Glomerular endothelial cell (primary cell): ENCODE results near the gene ABCB1. TPM values are rescaled to one million over a fixed set of nuclear protein-coding genes. Genes with fewer than 3 reads are reported as not detected.
"Not testable (repeated sequence)": the region's sequence is repeated elsewhere in the genome, so short reads cannot be mapped to it uniquely, and the experiment has no call there.

Experiments
- DNase-seq: peaks from one replicate; pipeline ENCODE4 v3.0.0-alpha.2; 2011; ENCODE audit warnings: low read depth, low spot score; ENCODE audit errors: extremely low read depth
- total RNA-seq: library from RNA; depleted of rRNA; stranded (reverse); fragments of >200 nt; gene quantifications from 2 replicates; pipeline ENCODE4 v1.2.3, GENCODE V29; 2015

ABCB1 gene
- total RNA-seq, 1 donor from 2014 or later: 1.3 TPM

GRCh38 chr7:87474533-87475358 lies 125.9 kb downstream of the ABCB1 start:
- DNase-seq: no peak

- no peak for DNase-seq
Observed at GRCh38 chr7:87473986-87474385, 126.7 kb downstream of the ABCB1 start.

- no peak for DNase-seq
Observed at GRCh38 chr7:87473192-87473591, 127.5 kb downstream of the ABCB1 start.

- no peak for DNase-seq
Observed at GRCh38 chr7:87471473-87471872, 129.2 kb downstream of the ABCB1 start.

GRCh38 chr7:87469204-87469603 lies 131.5 kb downstream of the ABCB1 start:
- DNase-seq: not testable (repeated sequence)

- DNase-seq: not testable (repeated sequence)
Observed at GRCh38 chr7:87465534-87465880, 135.2 kb downstream of the ABCB1 start.

GRCh38 chr7:87464830-87465533 lies 135.7 kb downstream of the ABCB1 start:
- DNase-seq: not testable (repeated sequence)

- DNase-seq: no peak
Observed at GRCh38 chr7:87463982-87464381, 136.7 kb downstream of the ABCB1 start.

- not testable (repeated sequence) for DNase-seq
Observed at GRCh38 chr7:87460444-87460843, 140.2 kb downstream of the ABCB1 start.

GRCh38 chr7:87459941-87460340 lies 140.7 kb downstream of the ABCB1 start:
- no peak for DNase-seq

GRCh38 chr7:87458148-87458547 lies 142.5 kb downstream of the ABCB1 start:
- no peak for DNase-seq

GRCh38 chr7:87456247-87456646 lies 144.4 kb downstream of the ABCB1 start:
- no peak for DNase-seq

Other genes starting within 250 kb of the ABCB1 start
- 0.29 and 0.78 TPM in 2 replicates for gene ABCB4, start 125.2 kb downstream of the ABCB1 start, total RNA-seq
- 0.44 TPM in 1 of 2 replicates, not detected in the other for gene RUNDC3B, start 27.5 kb upstream of the ABCB1 start, total RNA-seq